IPS-18c (cell line): ENCODE results near the gene RPUSD2.

Experiments used
- H3K4me3 ChIP-seq: 2 replicates; pipeline ENCODE4 v1.7.0; 2013; ENCODE audit warnings: low read depth, mild to moderate bottlenecking, low read length, moderate library complexity; ENCODE audit not compliant: insufficient read depth
- H3K9me3 ChIP-seq: one replicate; pipeline ENCODE4 v1.6.1; 2013; ENCODE audit warnings: mild to moderate bottlenecking, low read length, moderate library complexity; ENCODE audit not compliant: control insufficient read depth, insufficient read depth

The RPUSD2 gene

DNA sequence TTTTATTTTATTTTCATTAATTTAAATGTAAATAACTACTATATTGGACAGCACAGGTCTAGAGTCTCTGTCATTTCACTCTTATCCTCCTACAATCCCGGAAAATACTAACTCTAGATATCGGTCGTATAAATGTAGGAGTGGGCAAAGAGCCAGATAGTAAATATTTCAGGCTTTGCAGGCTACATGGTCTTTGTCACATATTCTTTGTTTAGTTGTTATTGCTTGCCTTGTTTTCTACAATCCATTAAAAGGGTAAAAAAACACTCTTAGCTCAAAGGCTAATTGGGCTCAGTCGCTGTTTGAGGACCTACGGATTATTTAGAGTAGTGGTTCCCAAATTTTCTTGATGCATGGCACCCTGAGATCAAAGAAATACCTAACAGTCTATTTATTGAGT lies 26.7 kb downstream of the RPUSD2 start:
- no peaks in the 10 kb centered on the region for H3K9me3 ChIP-seq
- no peak overlapping the region for H3K4me3 ChIP-seq

DNA sequence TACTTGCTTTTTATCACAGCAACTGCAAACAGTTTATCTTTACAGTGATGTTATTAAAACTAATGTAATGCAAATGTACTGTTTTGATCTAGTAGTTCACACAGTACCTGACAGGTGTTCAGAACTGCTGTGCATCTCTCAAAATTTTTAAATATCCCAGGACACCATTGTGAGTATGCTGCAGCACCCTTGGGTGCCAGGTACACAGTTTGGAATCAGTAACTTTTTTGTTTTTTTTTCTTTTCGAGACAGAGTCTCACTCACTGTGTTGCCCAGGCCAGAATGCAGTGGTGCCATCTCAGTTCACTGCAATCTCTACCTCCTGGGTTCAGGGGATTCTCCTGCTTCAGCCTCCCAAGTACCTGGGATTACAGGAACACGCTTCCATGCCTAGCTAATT lies 27.9 kb downstream of the RPUSD2 start:
- no peaks in the 10 kb centered on the region for H3K9me3 ChIP-seq

DNA sequence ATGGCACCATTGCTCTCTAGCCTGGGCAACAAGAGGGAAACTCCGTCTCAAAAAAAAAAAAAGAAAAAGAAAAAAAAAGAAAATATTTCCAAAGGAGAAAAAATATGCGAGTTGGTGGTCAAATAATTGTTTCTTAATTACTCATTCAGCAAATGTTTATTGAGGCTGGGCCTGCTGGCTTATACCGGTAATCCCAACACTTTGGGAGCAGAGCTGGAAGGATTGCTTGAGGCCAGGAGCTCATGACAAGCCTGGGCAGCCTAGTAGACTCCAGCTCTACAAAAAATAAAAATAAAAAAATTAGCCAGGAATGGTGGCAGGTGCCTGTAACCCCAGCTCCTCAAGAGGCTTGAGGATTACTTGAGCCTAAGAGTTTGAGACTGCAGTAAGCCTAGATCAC lies 29.0 kb downstream of the RPUSD2 start:
- no peak overlapping the region for H3K4me3 ChIP-seq
- H3K9me3 ChIP-seq = peaks cover 2% of the 10 kb centered on the region

More for the DNA sequence above, 27.9 kb downstream of the RPUSD2 start:
- no peak overlapping the region for H3K4me3 ChIP-seq

DNA sequence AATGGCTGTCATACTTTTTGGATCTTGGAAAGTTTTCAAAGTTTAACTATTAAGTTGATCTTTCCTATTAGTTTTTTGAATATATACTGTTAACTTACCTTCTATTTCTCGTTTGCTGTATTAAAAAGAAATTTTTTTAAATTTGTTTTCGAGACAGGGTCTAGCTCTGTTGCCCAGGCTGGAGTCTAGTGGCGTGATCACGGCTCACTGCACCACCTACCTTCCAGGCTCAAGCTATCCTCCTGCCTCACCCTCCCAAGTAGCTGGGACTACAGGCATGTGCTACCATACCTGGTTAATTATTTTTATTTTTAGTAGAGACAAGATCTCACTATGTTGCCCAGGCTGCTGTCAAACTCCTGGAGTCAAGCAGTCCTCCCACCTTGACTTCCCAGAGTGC lies 29.6 kb downstream of the RPUSD2 start:
- Histone ChIP-seq H3K4me3 (no peak overlapping the region), H3K9me3 (peaks cover 2% of the 10 kb centered on the region)

DNA sequence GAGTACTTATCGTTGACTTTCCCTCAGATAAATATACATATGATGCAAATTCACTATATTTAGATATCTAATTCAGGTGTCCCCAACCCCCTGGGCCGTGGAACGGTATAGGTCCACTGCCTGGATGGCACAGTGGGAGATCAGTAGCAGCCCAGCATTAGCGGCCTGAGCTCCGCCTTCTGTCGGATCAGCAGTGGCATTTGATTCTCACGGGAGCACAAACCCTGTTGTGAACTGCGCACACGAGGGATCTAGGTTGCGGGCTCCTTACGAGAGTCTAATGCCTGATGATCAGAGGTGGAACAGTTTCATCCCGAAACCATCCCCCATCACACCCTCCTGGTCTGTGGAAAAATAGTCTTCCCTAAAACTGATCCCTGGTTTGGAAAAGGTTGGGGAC lies 31.9 kb downstream of the RPUSD2 start:
- H3K9me3 ChIP-seq = peaks cover 2% of the 10 kb centered on the region
- H3K4me3 ChIP-seq = no peak overlapping the region

DNA sequence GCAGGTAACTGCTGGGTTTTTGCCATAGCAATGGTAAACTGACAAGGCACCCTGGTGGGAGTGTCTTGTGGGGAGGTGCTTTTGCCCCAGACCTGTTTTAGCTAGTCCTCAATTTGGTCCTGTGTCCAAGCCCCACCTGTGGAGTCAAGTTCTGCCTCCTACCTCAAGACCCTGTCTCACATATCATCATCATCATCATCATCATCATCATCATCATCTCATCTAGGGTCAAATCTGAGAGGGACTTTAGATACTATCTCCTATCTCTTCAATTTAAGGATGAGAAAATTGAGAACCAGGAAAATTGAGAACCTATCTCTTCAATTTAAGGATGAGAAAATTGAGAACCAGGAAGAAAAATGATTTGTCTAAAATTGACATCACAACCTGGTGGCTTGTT lies 34.8 kb downstream of the RPUSD2 start:
- H3K9me3 ChIP-seq = peaks cover 2% of the 10 kb centered on the region

DNA sequence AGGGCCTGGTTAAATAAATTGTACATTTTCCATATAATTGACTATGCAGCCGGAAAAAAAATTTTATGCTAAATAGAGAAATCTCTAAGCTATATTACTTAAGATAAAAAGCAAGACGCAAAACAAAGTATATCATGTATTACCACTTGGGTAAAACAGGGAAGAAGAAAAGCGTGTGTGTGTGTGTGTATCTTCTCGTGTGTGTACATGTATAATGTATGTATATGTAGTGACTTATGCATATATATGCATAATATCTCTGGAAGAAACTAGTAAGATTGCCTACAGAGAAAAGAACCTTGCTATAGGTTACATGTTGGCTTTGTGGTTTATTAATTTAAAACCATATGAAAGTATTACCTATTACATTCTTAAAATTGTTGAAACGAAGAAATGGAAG lies 44.0 kb downstream of the RPUSD2 start:
- no peak overlapping the region for H3K4me3 ChIP-seq
- H3K9me3 ChIP-seq = no peaks in the 10 kb centered on the region

More for the DNA sequence above, 34.8 kb downstream of the RPUSD2 start:
- no peak overlapping the region for H3K4me3 ChIP-seq

DNA sequence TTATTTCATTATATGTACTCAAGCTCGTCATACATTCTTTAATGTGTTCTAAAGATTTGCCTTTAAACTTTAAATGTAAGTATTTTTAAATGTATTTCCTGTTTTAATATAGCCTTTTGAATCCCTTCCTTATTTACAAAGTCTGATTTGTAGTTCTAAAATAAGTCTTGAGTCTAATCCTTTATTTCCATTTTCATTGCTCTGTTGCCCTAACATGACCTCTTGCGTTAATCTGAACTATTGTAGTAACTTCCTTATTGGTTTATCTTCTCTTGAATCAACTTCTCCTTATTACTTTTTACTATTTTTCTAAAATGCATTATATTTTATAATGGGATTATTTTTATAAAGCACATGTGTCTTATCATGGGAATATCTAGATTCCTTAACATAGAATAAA lies 48.9 kb downstream of the RPUSD2 start:
- Histone ChIP-seq H3K9me3 (no peaks in the 10 kb centered on the region), H3K4me3 (no peak overlapping the region)

DNA sequence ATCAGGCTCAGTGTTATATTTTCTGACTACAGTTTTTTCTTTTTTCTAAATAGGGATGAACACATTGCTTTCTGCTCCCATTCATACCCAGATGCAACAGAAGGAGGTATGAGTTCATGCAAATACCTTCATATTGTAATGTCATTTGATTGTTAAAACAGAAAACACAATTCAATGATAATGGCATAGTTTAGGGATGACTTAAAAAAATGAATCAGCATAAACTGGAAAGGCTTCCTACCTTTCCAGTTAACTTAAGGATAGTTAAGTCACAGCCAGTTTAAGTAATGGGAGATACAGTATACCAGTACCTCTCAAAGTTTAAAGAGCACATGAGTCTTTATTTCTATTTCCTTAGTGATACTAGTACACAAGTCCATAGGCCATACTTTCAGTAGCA lies 49.8 kb downstream of the RPUSD2 start:
- Histone ChIP-seq H3K4me3 (no peak overlapping the region), H3K9me3 (no peaks in the 10 kb centered on the region)

DNA sequence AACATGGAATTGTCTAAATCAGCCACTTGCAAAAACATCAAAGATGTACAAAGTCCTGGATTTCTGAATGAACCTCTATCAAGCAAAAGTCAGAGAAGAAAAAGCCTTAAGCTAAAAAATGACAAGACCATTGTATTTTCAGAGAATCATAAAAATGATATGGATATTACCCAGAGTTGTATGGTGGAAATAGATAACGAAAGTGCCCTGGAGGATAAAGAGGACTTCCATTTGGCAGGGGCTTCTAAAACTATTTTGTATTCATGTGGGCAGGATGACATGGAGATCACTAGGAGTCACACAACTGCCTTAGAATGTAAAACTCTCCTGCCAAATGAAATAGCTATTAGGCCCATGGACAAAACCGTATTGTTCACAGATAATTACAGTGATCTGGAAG lies 54.3 kb downstream of the RPUSD2 start:
- Histone ChIP-seq H3K4me3 (no peak overlapping the region), H3K9me3 (no peaks in the 10 kb centered on the region)
